Suppressor macrophage (primary cell): ENCODE results near the gene SPDEF.
A peak's percentile ranks its signal among the peaks of the same experiment; 100 is the strongest.

Experiments
- DNase-seq, 4 experiments: peaks; one replicate each; pipeline ENCODE4 v3.0.0-alpha.2; 2020 to 2022

SPDEF gene

DNA sequence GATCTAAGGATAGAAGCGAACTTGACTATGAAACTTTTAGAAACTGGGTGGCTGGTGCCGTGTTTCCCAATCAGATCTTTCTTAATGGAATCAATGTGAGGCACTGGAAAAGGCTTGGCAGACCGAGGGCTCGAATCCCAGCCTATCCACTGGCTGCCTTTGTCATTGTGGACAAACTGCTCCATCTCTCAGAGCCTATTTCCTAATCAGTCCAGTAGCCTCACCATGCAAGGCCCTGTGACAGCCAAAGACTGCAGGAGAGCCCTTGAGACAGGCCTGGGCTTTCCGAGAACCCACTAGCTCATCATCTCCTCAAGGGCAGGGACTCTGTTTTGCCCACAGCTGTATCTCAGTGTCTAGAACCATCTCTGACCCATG lies 43.4 kb downstream of the SPDEF start:
- DNase-seq = no peak

DNA sequence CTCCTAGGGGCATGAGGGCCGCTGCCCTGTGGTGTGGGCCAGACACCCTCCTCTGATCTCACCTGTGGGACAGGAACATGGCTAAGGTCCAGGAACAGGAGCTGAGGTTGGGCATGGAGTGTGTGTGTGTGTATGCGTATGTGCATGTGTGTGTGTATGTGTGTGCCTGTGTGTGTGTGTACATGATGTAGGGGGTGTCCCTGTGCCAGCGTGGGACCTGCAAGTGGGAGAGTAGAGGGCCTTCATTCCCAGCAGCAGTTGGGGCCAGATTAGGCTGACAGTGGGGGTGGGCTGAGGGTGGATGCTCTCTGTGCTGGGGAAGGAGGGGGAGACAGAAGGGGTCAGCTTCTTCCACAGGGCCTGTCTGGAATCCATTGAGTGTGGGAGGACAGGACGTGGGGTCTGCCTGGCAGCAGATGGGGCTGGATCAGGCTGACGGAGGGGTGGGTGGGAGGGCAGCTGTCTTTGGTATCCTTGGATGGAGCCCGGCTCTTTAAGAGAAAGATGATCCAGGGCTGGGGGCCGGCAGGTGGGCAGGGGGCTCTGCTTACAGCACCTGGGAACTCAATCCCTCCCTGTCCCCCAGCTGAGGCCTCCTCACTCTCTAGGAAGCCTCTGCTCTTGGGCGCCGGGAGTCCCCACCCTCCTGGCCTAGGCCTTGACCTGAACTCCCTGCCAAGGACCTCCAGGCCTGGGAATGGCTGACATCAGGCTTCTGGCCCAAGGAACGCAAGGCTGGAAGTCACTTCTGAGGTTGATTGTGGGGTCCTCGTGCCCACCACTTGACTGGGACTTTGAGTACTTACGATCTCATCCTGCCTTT lies 44.0 kb downstream of the SPDEF start:
- no peak for DNase-seq

- DNase-seq = no peak
Measured at GRCh38 chr6:34511214-34511914, 44.8 kb downstream of the SPDEF start.

DNA sequence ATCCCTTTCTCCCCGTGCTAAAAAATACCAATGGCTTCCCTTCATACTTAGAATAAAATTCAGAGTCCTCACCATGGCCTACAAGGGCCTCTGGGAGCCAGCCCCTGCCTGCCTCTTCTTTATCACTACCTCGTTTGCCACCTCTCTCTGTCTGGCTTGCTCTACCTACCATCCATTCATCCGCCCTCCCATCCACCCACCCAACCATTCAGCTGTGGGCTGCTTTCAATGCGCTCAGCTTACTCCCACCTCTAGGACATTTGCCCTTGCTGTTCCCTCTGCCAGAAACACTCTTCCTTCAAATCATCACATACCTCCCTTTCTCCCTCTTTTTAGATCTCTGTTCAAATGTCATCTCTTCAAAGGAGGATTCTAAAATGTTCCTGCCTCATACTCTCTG lies 45.8 kb downstream of the SPDEF start:
- no peak for DNase-seq

- no peak for DNase-seq
Measured at GRCh38 chr6:34509782-34510181, 46.3 kb downstream of the SPDEF start.

- DNase-seq = no peak
Measured at GRCh38 chr6:34508425-34508824, 47.7 kb downstream of the SPDEF start.

DNA sequence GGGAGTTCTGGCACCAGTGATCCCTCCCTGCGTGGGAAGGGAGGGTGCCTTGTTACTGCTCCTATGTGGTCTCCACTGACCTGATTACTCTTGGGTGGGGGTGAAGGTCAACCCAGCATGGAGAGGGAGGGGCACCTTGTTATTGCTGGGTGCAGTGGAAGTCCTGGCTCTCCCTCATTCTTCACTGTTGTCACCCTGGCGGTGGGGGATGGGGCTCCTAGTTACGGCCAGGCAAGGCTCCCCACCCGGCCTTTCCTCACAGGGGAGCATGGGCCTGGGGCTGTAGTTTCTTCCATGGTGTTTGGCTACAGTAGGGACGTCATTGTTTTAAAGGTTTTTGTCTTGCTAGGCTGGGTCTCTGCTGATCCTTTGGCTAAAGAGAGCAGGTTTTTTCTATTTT lies 49.4 kb downstream of the SPDEF start:
- no peak for DNase-seq

GRCh38 chr6:34497411-34497810 lies 58.7 kb downstream of the SPDEF start:
- DNase-seq = no peak

- DNase-seq = no peak
Measured at GRCh38 chr6:34496103-34496685, 59.9 kb downstream of the SPDEF start.

- no peak for DNase-seq
Measured at GRCh38 chr6:34494973-34495372, 61.2 kb downstream of the SPDEF start.

DNA sequence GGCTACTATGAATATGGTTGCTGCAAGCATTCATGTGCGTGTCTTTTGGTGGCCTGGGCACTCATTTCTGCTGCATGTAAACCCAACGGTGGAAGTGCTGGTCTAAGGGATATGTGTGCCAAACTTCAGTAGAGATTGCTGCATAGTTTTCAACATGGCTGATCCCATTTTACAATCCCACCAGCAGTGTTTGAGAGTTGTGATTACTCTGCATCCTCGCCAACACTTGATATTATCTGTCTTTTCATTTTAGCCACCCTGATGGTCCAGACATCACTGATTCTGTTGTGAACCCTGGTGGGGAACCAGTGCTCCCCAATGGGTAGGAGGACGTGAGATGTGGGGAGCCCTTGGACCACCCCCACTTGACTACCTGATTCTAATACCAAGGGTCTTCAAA lies 62.8 kb downstream of the SPDEF start:
- DNase-seq = no peak

GRCh38 chr6:34491091-34491430 lies 65.1 kb downstream of the SPDEF start:
- peak in 2 of 4 experiments; percentile 14 to 20 for DNase-seq

- no peak for DNase-seq
Measured at GRCh38 chr6:34490390-34491090, 65.6 kb downstream of the SPDEF start.

DNA sequence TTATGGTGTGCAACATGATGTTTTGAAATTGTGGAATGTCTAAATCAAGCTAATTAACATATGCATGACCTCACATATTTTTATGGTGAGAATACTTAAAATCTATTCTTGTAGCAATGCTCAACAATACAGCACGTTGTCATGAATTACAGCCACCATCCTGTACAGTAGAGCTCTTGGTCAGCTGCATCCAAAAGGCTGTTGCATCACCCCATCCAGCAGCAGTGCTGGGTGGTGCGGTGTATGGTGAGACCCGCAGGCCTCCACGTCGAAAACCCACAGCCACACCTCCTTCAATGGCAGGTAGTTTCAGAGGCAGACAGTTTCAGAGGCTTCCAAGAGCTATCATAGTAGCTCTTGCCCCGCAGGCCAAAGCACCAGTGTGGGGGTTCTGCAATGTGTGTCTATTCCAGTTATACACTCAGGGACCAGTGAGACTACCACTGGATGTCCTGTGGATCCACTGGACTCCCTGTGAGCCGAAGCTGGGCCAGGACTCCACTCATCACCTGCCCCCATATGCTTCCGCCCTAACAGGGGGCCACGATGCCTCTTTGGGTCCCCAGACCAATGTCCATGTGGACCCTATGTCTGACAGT lies 66.8 kb downstream of the SPDEF start:
- DNase-seq = no peak
